OCI-LY3 (cell line): ENCODE data around the gene CAPN8.

Experiments
- EZH2phosphoT487 ChIP-seq: fragments of 200-600 bp; shearing (Covaris generic); IDR thresholded peaks from 2 replicates; pipeline ENCODE4 v1.6.1; 2018; ENCODE audit warnings: antibody characterized with exemption, mixed run types, low read depth
- TF ChIP-seq, protein P1 (sequence below): fragments of 200-600, 300-600 bp; sonication (generic); IDR thresholded peaks from 2 replicates; pipeline ENCODE4 v1.5.1; 2014; ENCODE audit warnings: antibody characterized with exemption, low read length, low read depth

DNA sequence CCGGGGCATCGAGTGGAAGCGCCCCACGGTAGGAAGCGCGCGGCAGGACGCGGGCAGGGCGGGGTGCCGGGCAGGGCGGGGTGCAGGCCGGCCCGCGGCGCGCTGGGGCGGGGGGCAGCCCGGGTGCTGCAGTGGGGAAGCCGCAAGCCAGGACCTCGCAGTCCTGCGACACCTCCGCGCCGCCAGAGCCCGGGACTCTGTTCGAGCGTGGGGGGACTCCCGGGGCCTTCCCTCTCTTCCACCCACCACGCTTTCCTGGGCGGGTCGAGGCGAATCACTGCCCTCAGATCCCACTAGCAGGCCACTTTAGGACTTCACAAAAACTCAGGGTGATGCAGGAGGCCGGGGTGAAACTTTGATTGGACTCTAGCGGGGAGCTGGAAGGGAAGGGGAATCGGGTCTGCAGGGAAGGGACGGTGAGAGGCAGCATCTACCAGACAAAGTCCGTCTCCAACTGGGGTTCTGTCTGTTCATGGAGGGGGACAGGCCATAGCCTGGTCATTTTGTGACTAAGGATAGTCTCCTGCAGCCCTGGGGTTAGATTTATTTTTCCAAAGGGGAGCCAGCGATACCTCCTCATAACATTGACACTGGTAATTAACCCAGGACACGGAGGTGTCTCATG, 47.5 kb upstream of the CAPN8 start:
- TF ChIP-seq, protein P1, sequence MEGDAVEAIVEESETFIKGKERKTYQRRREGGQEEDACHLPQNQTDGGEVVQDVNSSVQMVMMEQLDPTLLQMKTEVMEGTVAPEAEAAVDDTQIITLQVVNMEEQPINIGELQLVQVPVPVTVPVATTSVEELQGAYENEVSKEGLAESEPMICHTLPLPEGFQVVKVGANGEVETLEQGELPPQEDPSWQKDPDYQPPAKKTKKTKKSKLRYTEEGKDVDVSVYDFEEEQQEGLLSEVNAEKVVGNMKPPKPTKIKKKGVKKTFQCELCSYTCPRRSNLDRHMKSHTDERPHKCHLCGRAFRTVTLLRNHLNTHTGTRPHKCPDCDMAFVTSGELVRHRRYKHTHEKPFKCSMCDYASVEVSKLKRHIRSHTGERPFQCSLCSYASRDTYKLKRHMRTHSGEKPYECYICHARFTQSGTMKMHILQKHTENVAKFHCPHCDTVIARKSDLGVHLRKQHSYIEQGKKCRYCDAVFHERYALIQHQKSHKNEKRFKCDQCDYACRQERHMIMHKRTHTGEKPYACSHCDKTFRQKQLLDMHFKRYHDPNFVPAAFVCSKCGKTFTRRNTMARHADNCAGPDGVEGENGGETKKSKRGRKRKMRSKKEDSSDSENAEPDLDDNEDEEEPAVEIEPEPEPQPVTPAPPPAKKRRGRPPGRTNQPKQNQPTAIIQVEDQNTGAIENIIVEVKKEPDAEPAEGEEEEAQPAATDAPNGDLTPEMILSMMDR: no peak
- TF ChIP-seq EZH2phosphoT487: no peak
